IPS DF 6.9 (cell line): ENCODE measurements around the gene GRM7.

Source experiments
- DNase-seq: peaks from one replicate; pipeline ENCODE4 v3.0.0-alpha.2; 2013; ENCODE audit warnings: low read depth, low spot score
- H3K27ac ChIP-seq: one replicate; pipeline ENCODE4 v1.5.1; 2013; ENCODE audit warnings: low read length, control low read depth
- H3K27me3 ChIP-seq: 2 replicates; pipeline ENCODE4 v1.6.1; 2013; ENCODE audit warnings: mild to moderate bottlenecking, low read length; ENCODE audit not compliant: control insufficient read depth, insufficient read depth
- H3K36me3 ChIP-seq: 2 replicates; pipeline ENCODE4 v1.6.1; 2013; ENCODE audit warnings: low read length; ENCODE audit not compliant: control insufficient read depth, insufficient read depth
- H3K4me1 ChIP-seq: 2 replicates; pipeline ENCODE4 v1.6.1; 2013; ENCODE audit warnings: low read length; ENCODE audit not compliant: control insufficient read depth, insufficient read depth
- H3K4me3 ChIP-seq: 2 replicates; pipeline ENCODE4 v1.5.1; 2013; ENCODE audit warnings: mild to moderate bottlenecking, low read length
- H3K9me3 ChIP-seq: 2 replicates; pipeline ENCODE4 v1.6.1; 2013; ENCODE audit warnings: low read length, inconsistent platforms; ENCODE audit not compliant: control insufficient read depth, insufficient read depth
- WGBS: extraction: QIAGEN DNeasy Blood & Tissue Kit; methylation state at CpG from one replicate; pipeline ENCODE4 v1.1.7; 2013; ENCODE audit warnings: mixed read lengths, missing lambda C conversion rate; ENCODE audit not compliant: insufficient read length, insufficient coverage; 5-methylcytosine and 5-hydroxymethylcytosine counted together

GRM7 gene

GRCh38 chr3:7576506-7576905 is 715.6 kb downstream of the GRM7 start:
- DNase-seq: no peak
- Histone ChIP-seq H3K27me3 (no peaks in the 10 kb centered on the region), H3K4me3 (no peak overlapping the region), H3K27ac (no peak overlapping the region), H3K4me1 (no peaks in the 10 kb centered on the region), H3K36me3 (no peaks in the 10 kb centered on the region), H3K9me3 (no peaks in the 10 kb centered on the region)
- WGBS: no CpG with 5 or more reads among the region's 3 CpGs

GRCh38 chr3:7577513-7577912 is 716.6 kb downstream of the GRM7 start:
- Histone ChIP-seq H3K36me3 (no peaks in the 10 kb centered on the region), H3K4me3 (no peak overlapping the region), H3K27me3 (no peaks in the 10 kb centered on the region), H3K9me3 (no peaks in the 10 kb centered on the region), H3K4me1 (no peaks in the 10 kb centered on the region), H3K27ac (no peak overlapping the region)
- no peak for DNase-seq
- no CpG with 5 or more reads among the region's 1 CpG for WGBS

DNA sequence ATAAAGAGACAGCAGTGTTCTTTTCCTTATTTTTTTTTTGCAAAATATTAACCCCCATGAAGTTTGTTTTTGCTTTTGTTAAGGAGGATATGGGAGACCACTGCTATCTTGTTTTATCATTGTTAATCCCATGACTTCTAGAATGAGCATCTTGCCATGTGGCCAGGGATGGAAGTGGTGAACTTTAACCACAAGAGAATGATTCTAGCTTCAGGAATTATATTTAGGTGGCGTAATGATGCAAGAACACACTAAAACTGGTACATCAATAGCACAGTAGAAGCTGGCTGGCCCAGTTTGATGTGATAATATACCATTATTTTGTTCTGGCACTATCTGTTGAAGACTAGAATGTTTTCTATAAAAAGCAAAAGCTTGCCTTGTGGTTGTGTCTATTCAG is 720.9 kb downstream of the GRM7 start:
- no CpG with 5 or more reads among the region's 1 CpG for WGBS
- Histone ChIP-seq H3K4me3 (no peak overlapping the region), H3K4me1 (no peaks in the 10 kb centered on the region), H3K27me3 (no peaks in the 10 kb centered on the region), H3K36me3 (no peaks in the 10 kb centered on the region), H3K27ac (no peak overlapping the region), H3K9me3 (no peaks in the 10 kb centered on the region)
- no peak for DNase-seq

- WGBS: no CpG with 5 or more reads among the region's 3 CpGs
- no peak overlapping the region for H3K4me3 ChIP-seq
- no peaks in the 10 kb centered on the region for H3K9me3 ChIP-seq
- no peak overlapping the region for H3K27ac ChIP-seq
- DNase-seq: no peak
- H3K36me3 ChIP-seq: no peaks in the 10 kb centered on the region
- no peaks in the 10 kb centered on the region for H3K4me1 ChIP-seq
- H3K27me3 ChIP-seq: no peaks in the 10 kb centered on the region
These were observed 724.1 kb downstream of the GRM7 start for GRCh38 chr3:7585052-7585451.

GRCh38 chr3:7588236-7588635 is 727.3 kb downstream of the GRM7 start:
- Histone ChIP-seq H3K9me3 (no peaks in the 10 kb centered on the region), H3K36me3 (no peaks in the 10 kb centered on the region), H3K4me3 (no peak overlapping the region), H3K4me1 (no peaks in the 10 kb centered on the region), H3K27ac (no peak overlapping the region), H3K27me3 (no peaks in the 10 kb centered on the region)
- WGBS: no CpG with 5 or more reads among the region's 4 CpGs
- no peak for DNase-seq

GRCh38 chr3:7589526-7589925 is 728.6 kb downstream of the GRM7 start:
- no peaks in the 10 kb centered on the region for H3K9me3 ChIP-seq
- no peaks in the 10 kb centered on the region for H3K27me3 ChIP-seq
- no peaks in the 10 kb centered on the region for H3K4me1 ChIP-seq
- no CpG with 5 or more reads among the region's 2 CpGs for WGBS
- H3K36me3 ChIP-seq: no peaks in the 10 kb centered on the region
- H3K27ac ChIP-seq: no peak overlapping the region
- no peak for DNase-seq
- H3K4me3 ChIP-seq: no peak overlapping the region

DNA sequence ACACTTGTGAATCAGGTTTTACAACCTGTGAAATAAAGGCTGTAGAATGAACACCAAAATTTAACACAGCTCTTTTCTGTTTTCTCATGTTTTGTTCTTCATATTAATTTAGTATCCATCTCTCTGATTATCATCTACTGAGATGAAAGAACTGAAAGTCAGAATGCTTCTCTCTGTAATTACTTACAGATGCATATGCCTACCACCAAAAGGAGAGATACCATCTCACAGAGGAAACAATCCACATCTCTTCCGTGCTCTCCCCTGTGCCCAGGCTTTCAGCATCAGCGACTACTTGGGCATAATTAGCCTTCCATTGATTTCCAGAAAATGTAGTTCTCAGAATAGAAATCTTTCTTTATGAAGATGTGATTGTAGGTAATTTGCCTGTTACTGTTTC is 741.4 kb downstream of the GRM7 start:
- no peaks in the 10 kb centered on the region for H3K36me3 ChIP-seq

GRCh38 chr3:7607083-7607482 is 746.2 kb downstream of the GRM7 start:
- DNase-seq: no peak
- H3K27me3 ChIP-seq: no peaks in the 10 kb centered on the region
- no peak overlapping the region for H3K27ac ChIP-seq
- H3K9me3 ChIP-seq: no peaks in the 10 kb centered on the region
- H3K4me1 ChIP-seq: no peaks in the 10 kb centered on the region
- H3K36me3 ChIP-seq: no peaks in the 10 kb centered on the region
- no peak overlapping the region for H3K4me3 ChIP-seq
- no CpG with 5 or more reads among the region's 2 CpGs for WGBS

More for the DNA sequence above, 741.4 kb downstream of the GRM7 start:
- Histone ChIP-seq H3K9me3 (no peaks in the 10 kb centered on the region), H3K4me3 (no peak overlapping the region), H3K27me3 (no peaks in the 10 kb centered on the region), H3K4me1 (no peaks in the 10 kb centered on the region), H3K27ac (no peak overlapping the region)
- no CpG with 5 or more reads among the region's 2 CpGs for WGBS
- DNase-seq: no peak

- no peaks in the 10 kb centered on the region for H3K9me3 ChIP-seq
- H3K4me3 ChIP-seq: no peak overlapping the region
- no peak overlapping the region for H3K27ac ChIP-seq
- no peaks in the 10 kb centered on the region for H3K4me1 ChIP-seq
- no CpG with 5 or more reads among the region's 2 CpGs for WGBS
- H3K36me3 ChIP-seq: no peaks in the 10 kb centered on the region
- no peaks in the 10 kb centered on the region for H3K27me3 ChIP-seq
- no peak for DNase-seq
These were observed 746.8 kb downstream of the GRM7 start for GRCh38 chr3:7607676-7608075.

- H3K4me3 ChIP-seq: no peak overlapping the region
- H3K27me3 ChIP-seq: no peaks in the 10 kb centered on the region
- H3K9me3 ChIP-seq: no peaks in the 10 kb centered on the region
- H3K27ac ChIP-seq: no peak overlapping the region
- H3K4me1 ChIP-seq: no peaks in the 10 kb centered on the region
- no CpG with 5 or more reads among the region's 5 CpGs for WGBS
- H3K36me3 ChIP-seq: no peaks in the 10 kb centered on the region
- no peak for DNase-seq
These were observed 749.7 kb downstream of the GRM7 start for GRCh38 chr3:7610634-7611033.

GRCh38 chr3:7615043-7615442 is 754.1 kb downstream of the GRM7 start:
- Histone ChIP-seq H3K27ac (no peak overlapping the region), H3K4me3 (no peak overlapping the region), H3K4me1 (no peaks in the 10 kb centered on the region), H3K27me3 (no peaks in the 10 kb centered on the region), H3K9me3 (no peaks in the 10 kb centered on the region; the same call in 1 of the 2 replicates), H3K36me3 (no peaks in the 10 kb centered on the region)
- WGBS: no CpG with 5 or more reads among the region's 1 CpG
- DNase-seq: no peak
